Cardiac muscle cell (in vitro differentiated cells and primary cell): ENCODE measurements around the gene PLLP. TPM values are rescaled to one million over a fixed set of nuclear protein-coding genes. Genes with fewer than 3 reads are reported as not detected.

Experiments
- DNase-seq, 2 donors: peaks; one replicate each; pipeline versions ENCODE4 v3.0.0 to v3.0.0-alpha.2; 2010 to 2017; ENCODE audit warnings: low read depth in 1 of 2, low spot score in 1 of 2
- H3K27ac ChIP-seq: fragments of 200-600 bp; sonication (generic); 2 replicates; pipeline ENCODE4 v1.5.1; 2016
- H3K27me3 ChIP-seq: fragments of 200-600 bp; sonication (generic); 2 replicates; pipeline ENCODE4 v1.6.0; 2016; ENCODE audit warnings: control low read depth
- H3K36me3 ChIP-seq: fragments of 200-600 bp; sonication (generic); 2 replicates; pipeline ENCODE4 v1.5.1; 2016; ENCODE audit warnings: control low read depth
- H3K4me1 ChIP-seq: fragments of 200-600 bp; sonication (generic); 2 replicates; pipeline ENCODE4 v1.8.1; 2017; ENCODE audit warnings: low read depth, mild to moderate bottlenecking, mixed run types
- H3K4me3 ChIP-seq: fragments of 200-600 bp; sonication (generic); 2 replicates; pipeline ENCODE4 v1.5.1; 2016; ENCODE audit warnings: mild to moderate bottlenecking
- H3K9me3 ChIP-seq: fragments of 200-600 bp; sonication (generic); 2 replicates; pipeline ENCODE4 v1.5.1; 2017; ENCODE audit warnings: low read depth, mild to moderate bottlenecking, control low read depth
- polyA plus RNA-seq: library from polyadenylated mRNA; unstranded; fragments of >200 nt; fragmentation: Nextera tagmentation; extraction: Ambion mirVana; gene quantifications from 2 replicates; pipeline ENCODE4 v1.2.1, GENCODE V29; 2016
- total RNA-seq: library from RNA; depleted of rRNA; stranded (reverse); fragments of >200 nt; gene quantifications from 2 replicates; pipeline ENCODE4 v1.2.3, GENCODE V29; 2016
- TF ChIP-seq, protein P1 (sequence below): IDR thresholded peaks from 2 replicates; pipeline ENCODE4 v1.5.1; 2012; ENCODE audit warnings: low read depth, mild to moderate bottlenecking, low read length

PLLP gene
- total and polyA plus RNA-seq, 2 experiments from 2014 or later: 6.4 to 14.2 TPM

- Histone ChIP-seq H3K36me3 (peaks cover 23% of the 10 kb centered on the region), H3K27me3 (no peaks in the 10 kb centered on the region), H3K4me3 (peak within 1 kb of the TSS; percentile 54), H3K9me3 (no peaks in the 10 kb centered on the region), H3K27ac (peak within 1 kb of the TSS; percentile 92), H3K4me1 (peaks cover 9% of the 10 kb centered on the region)
- DNase-seq: peak; percentile 98 to 99
- TF ChIP-seq, protein P1, sequence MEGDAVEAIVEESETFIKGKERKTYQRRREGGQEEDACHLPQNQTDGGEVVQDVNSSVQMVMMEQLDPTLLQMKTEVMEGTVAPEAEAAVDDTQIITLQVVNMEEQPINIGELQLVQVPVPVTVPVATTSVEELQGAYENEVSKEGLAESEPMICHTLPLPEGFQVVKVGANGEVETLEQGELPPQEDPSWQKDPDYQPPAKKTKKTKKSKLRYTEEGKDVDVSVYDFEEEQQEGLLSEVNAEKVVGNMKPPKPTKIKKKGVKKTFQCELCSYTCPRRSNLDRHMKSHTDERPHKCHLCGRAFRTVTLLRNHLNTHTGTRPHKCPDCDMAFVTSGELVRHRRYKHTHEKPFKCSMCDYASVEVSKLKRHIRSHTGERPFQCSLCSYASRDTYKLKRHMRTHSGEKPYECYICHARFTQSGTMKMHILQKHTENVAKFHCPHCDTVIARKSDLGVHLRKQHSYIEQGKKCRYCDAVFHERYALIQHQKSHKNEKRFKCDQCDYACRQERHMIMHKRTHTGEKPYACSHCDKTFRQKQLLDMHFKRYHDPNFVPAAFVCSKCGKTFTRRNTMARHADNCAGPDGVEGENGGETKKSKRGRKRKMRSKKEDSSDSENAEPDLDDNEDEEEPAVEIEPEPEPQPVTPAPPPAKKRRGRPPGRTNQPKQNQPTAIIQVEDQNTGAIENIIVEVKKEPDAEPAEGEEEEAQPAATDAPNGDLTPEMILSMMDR: no peak
Observed at GRCh38 chr16:57244767-57245471, 39.6 kb downstream of the PLLP start, which contains the start of gene ARL2BP. ARL2BP (plus strand) TSS chr16:57245259; CDS start chr16:57245368, 109 bp downstream.

GRCh38 chr16:57244463-57244766 is 40.1 kb downstream of the PLLP start:
- Histone ChIP-seq H3K27ac (no peak overlapping the region), H3K36me3 (peaks cover 24% of the 10 kb centered on the region), H3K4me1 (peaks cover 9% of the 10 kb centered on the region), H3K4me3 (peak overlapping the region; percentile 47), H3K9me3 (no peaks in the 10 kb centered on the region), H3K27me3 (no peaks in the 10 kb centered on the region)
- TF ChIP-seq, protein P1: no peak
- no peak for DNase-seq

GRCh38 chr16:57242650-57243049 is 41.8 kb downstream of the PLLP start:
- H3K9me3 ChIP-seq: no peaks in the 10 kb centered on the region
- H3K36me3 ChIP-seq: peaks cover 24% of the 10 kb centered on the region
- H3K4me3 ChIP-seq: no peak overlapping the region
- H3K27me3 ChIP-seq: no peaks in the 10 kb centered on the region
- no peak overlapping the region for H3K27ac ChIP-seq
- TF ChIP-seq, protein P1: no peak
- peaks cover 9% of the 10 kb centered on the region for H3K4me1 ChIP-seq
- DNase-seq: no peak

GRCh38 chr16:57240851-57241250 is 43.6 kb downstream of the PLLP start:
- Histone ChIP-seq H3K27ac (no peak overlapping the region), H3K27me3 (no peaks in the 10 kb centered on the region), H3K36me3 (peaks cover 20% of the 10 kb centered on the region), H3K4me3 (no peak overlapping the region), H3K4me1 (peaks cover 5% of the 10 kb centered on the region), H3K9me3 (no peaks in the 10 kb centered on the region)
- no peak for DNase-seq
- TF ChIP-seq, protein P1: no peak

DNA sequence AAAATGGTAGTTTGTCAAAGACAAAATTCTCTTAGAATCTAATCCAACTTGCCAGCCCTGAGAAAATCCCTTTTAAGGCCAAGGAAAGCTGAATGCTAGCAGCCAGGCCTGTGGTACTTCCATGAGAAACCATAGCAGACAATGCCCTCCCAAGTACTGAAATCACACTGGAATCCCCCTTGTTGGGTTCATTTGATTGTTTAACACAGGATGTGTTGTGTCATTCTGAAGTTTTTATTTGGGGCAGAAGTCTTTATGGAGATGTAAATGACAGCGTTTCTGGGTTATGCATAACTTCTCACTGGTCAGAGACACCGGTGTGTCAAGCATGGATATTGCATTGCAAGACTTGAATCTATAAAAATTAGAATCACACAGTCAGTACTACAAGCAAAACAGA is 45.4 kb downstream of the PLLP start:
- no peaks in the 10 kb centered on the region for H3K4me1 ChIP-seq
- DNase-seq: no peak
- no peak overlapping the region for H3K4me3 ChIP-seq
- no peak overlapping the region for H3K27ac ChIP-seq
- H3K27me3 ChIP-seq: no peaks in the 10 kb centered on the region
- no peaks in the 10 kb centered on the region for H3K9me3 ChIP-seq
- peaks cover 31% of the 10 kb centered on the region for H3K36me3 ChIP-seq
- TF ChIP-seq, protein P1: no peak
